ENCODE measurements around the gene RAB6B. TPM values are rescaled to one million over a fixed set of nuclear protein-coding genes. Genes with fewer than 3 reads are reported as not detected.

The RAB6B gene
- total RNA-seq, 1 experiment from 2014 or later, result 0.86 TPM

DNA sequence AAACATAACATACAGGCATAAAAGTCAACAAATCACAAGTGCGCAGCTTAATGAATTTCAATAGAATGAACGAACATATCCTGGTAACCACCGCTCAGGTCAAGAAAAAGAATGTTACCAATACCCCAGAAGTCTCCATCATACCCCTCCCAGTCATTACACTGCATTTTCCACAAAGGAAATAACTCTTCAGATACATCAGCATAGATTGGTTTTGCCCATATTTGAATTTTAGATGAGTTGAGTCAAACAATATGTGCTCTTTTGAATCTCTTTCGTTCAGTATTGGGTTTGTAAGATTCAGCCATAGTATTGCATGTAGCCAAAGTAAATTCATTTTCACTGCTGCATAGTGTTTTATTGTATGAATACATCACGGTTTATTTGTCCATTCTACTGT, 6.2 kb upstream of the RAB6B start:
- CTCF ChIA-PET, result no interaction called here
- no peak for DNase-seq (ENCODE audit: low spot score)
- intact Hi-C loops (cut with micrococcal nuclease; ENCODE audit: unreplicated experiment), result no loop called here

DNA sequence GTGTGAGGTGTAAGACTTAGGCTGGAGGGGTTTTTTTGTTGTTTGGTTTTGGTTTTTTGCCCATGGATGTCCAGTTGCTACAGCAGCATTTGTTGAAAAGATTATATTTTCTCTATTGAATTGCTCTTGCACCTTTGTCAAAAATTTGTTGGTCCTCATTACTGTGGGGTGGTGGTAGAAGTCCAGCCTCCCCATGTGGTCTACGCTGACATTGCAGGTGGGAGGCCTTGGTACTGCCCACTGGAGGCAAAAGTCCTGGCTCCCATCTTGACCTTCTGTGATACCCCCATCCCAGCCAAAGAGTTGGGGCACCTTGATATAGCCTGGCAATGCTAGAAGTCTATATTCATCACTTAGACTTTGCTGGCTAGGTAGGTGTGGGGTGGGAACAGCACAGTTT, 5.4 kb upstream of the RAB6B start:
- no peaks in the 10 kb centered on the region for H3K9me3 ChIP-seq (ENCODE audit: low read depth, low read length, poor library complexity, severe bottlenecking)
- no peaks in the 10 kb centered on the region for H3K36me3 ChIP-seq (ENCODE audit: insufficient read depth, low read length, poor library complexity, severe bottlenecking)
- no TSS peak for BruUV-seq (replicated peaks)
- peaks cover 3% of the 10 kb centered on the region for H3K4me1 ChIP-seq (ENCODE audit: insufficient read depth, low read length, poor library complexity, severe bottlenecking)
- peaks cover 34% of the 10 kb centered on the region for H3K27me3 ChIP-seq (replicated peaks; ENCODE audit: insufficient read depth, low read depth, low read length, poor library complexity)
- TF ChIP-seq, protein P1, sequence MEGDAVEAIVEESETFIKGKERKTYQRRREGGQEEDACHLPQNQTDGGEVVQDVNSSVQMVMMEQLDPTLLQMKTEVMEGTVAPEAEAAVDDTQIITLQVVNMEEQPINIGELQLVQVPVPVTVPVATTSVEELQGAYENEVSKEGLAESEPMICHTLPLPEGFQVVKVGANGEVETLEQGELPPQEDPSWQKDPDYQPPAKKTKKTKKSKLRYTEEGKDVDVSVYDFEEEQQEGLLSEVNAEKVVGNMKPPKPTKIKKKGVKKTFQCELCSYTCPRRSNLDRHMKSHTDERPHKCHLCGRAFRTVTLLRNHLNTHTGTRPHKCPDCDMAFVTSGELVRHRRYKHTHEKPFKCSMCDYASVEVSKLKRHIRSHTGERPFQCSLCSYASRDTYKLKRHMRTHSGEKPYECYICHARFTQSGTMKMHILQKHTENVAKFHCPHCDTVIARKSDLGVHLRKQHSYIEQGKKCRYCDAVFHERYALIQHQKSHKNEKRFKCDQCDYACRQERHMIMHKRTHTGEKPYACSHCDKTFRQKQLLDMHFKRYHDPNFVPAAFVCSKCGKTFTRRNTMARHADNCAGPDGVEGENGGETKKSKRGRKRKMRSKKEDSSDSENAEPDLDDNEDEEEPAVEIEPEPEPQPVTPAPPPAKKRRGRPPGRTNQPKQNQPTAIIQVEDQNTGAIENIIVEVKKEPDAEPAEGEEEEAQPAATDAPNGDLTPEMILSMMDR (conservative IDR thresholded peaks at IDR 0.05; ENCODE audit: low read depth, low read length), result no peak
- ChIA-PET POLR2A (ENCODE audit: low non-redundant PET) (no interaction called here), CTCF (no interaction called here)
- intact Hi-C loops (cut with micrococcal nuclease; ENCODE audit: unreplicated experiment), result no loop called here
- no peak for DNase-seq (ENCODE audit: low spot score)
- no peak overlapping the region for H3K4me3 ChIP-seq (ENCODE audit: low read depth, low read length, poor library complexity, severe bottlenecking)
- no peak overlapping the region for H3K27ac ChIP-seq (ENCODE audit: low read depth, low read length, poor library complexity, severe bottlenecking)

More for the DNA sequence above, 6.2 kb upstream of the RAB6B start:
- Histone ChIP-seq H3K9me3 (ENCODE audit: low read depth, low read length, poor library complexity, severe bottlenecking) (no peaks in the 10 kb centered on the region), H3K27ac (ENCODE audit: low read depth, low read length, poor library complexity, severe bottlenecking) (no peak overlapping the region), H3K36me3 (ENCODE audit: insufficient read depth, low read length, poor library complexity, severe bottlenecking) (no peaks in the 10 kb centered on the region), H3K4me1 (ENCODE audit: insufficient read depth, low read length, poor library complexity, severe bottlenecking) (no peaks in the 10 kb centered on the region), H3K4me3 (ENCODE audit: low read depth, low read length, poor library complexity, severe bottlenecking) (no peak overlapping the region), H3K27me3 (replicated peaks; ENCODE audit: insufficient read depth, low read depth, low read length, poor library complexity) (peaks cover 26% of the 10 kb centered on the region)
- POLR2A ChIA-PET (ENCODE audit: low non-redundant PET), result no interaction called here
- no peak for TF ChIP-seq EZH2 (IDR thresholded peaks at IDR 0.05; ENCODE audit: borderline replicate concordance, low read depth, low read length, poor library complexity, severe bottlenecking)
- TF ChIP-seq, protein P1 (conservative IDR thresholded peaks at IDR 0.05; ENCODE audit: low read depth, low read length), result no peak
- no TSS peak for BruUV-seq (replicated peaks)

DNA sequence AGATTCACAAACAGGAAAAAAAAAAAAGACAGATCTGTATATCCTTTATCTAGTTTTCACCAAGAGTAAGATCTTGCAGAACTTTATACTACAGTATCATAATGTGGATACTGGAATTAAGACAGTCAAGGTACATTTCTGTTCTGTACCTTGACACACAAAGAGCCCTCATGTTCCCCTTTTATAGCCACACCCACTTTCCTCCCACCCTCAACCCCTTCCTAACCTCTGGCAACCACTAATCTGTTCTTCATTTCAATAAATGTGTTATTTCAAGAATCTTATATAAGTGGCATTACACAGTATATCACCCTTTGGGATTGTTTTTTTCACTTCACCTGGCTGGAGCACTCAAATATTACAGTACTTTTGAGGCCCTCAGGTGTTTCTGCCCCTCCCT, 3.6 kb upstream of the RAB6B start:
- H3K36me3 ChIP-seq (ENCODE audit: insufficient read depth, low read length, poor library complexity, severe bottlenecking), result no peaks in the 10 kb centered on the region
- intact Hi-C loops (cut with micrococcal nuclease; ENCODE audit: unreplicated experiment), result no loop called here
- H3K4me3 ChIP-seq (ENCODE audit: low read depth, low read length, poor library complexity, severe bottlenecking), result no peak overlapping the region
- ChIA-PET POLR2A (ENCODE audit: low non-redundant PET) (no interaction called here), CTCF (no interaction called here)
- BruUV-seq (replicated peaks), result no TSS peak
- H3K27ac ChIP-seq (ENCODE audit: low read depth, low read length, poor library complexity, severe bottlenecking), result no peak overlapping the region
- no peaks in the 10 kb centered on the region for H3K9me3 ChIP-seq (ENCODE audit: low read depth, low read length, poor library complexity, severe bottlenecking)
- peaks cover 37% of the 10 kb centered on the region for H3K27me3 ChIP-seq (replicated peaks; ENCODE audit: insufficient read depth, low read depth, low read length, poor library complexity)
- peaks cover 5% of the 10 kb centered on the region for H3K4me1 ChIP-seq (ENCODE audit: insufficient read depth, low read length, poor library complexity, severe bottlenecking)
- DNase-seq (ENCODE audit: low spot score), result no peak
- TF ChIP-seq, protein P1 (conservative IDR thresholded peaks at IDR 0.05; ENCODE audit: low read depth, low read length), result no peak
- no peak for TF ChIP-seq EZH2 (IDR thresholded peaks at IDR 0.05; ENCODE audit: borderline replicate concordance, low read depth, low read length, poor library complexity, severe bottlenecking)
